ENCODE results near the gene FOS. TPM values are rescaled to one million over a fixed set of nuclear protein-coding genes. Genes with fewer than 3 reads are reported as not detected.
"Not testable (repeated sequence)": the region's sequence is repeated elsewhere in the genome, so short reads cannot be mapped to it uniquely, and the experiment has no call there.

Gene FOS
- total RNA-seq, 2 donors from 2014 or later, result 220 to 877 TPM

GRCh38 chr14:75306410-75306809 is 27.8 kb downstream of the FOS start:
- intact Hi-C loops (cut with DNase I, micrococcal nuclease), result loop anchor here in 1 of 2 donors (5.0 kb wide), 1 partner anchor 181 kb away; no protein-coding TSS in a partner anchor
- DNase-seq, ATAC-seq: not testable (repeated sequence)

- peak in 1 of 2 donors; percentile 19 for DNase-seq
- intact Hi-C loops (cut with DNase I, micrococcal nuclease), result loop anchor here in 1 of 2 donors (5.0 kb wide), 1 partner anchor 180 kb away; no protein-coding TSS in a partner anchor
- ATAC-seq, result peak; percentile 44
Observed at GRCh38 chr14:75306927-75307699, 28.5 kb downstream of the FOS start.

GRCh38 chr14:75307700-75308379 is 29.2 kb downstream of the FOS start:
- ATAC-seq (peak; percentile 75), DNase-seq (peak; percentile 75 to 93)
- intact Hi-C loops (cut with DNase I, micrococcal nuclease), result loop anchor here (2.0 to 5.0 kb wide), 2 partner anchors 179 to 181 kb away; no protein-coding TSS in a partner anchor

- DNase-seq, ATAC-seq: not testable (repeated sequence)
- intact Hi-C loops (cut with DNase I, micrococcal nuclease), result loop anchor here (2.0 to 5.0 kb wide), 2 partner anchors 178 to 180 kb away; no protein-coding TSS in a partner anchor
Observed at GRCh38 chr14:75308991-75309390, 30.4 kb downstream of the FOS start.

GRCh38 chr14:75309561-75309960 is 30.9 kb downstream of the FOS start:
- intact Hi-C loops (cut with DNase I, micrococcal nuclease), result loop anchor here (2.0 to 5.0 kb wide), 2 partner anchors 178 to 179 kb away; no protein-coding TSS in a partner anchor
- ATAC-seq, DNase-seq: not testable (repeated sequence)

GRCh38 chr14:75310295-75311111 is 31.9 kb downstream of the FOS start:
- ATAC-seq (peak; percentile 38), DNase-seq (peak; percentile 62 to 78)
- intact Hi-C loops (cut with DNase I, micrococcal nuclease), result no loop called here

GRCh38 chr14:75311356-75311755 is 32.7 kb downstream of the FOS start:
- ATAC-seq, result no peak
- intact Hi-C loops (cut with DNase I, micrococcal nuclease), result no loop called here
- DNase-seq, result no peak

- DNase-seq, result no peak
- no peak for ATAC-seq
- intact Hi-C loops (cut with DNase I, micrococcal nuclease), result no loop called here
Observed at GRCh38 chr14:75312341-75312740, 33.7 kb downstream of the FOS start.

- no peak for DNase-seq
- intact Hi-C loops (cut with DNase I, micrococcal nuclease), result no loop called here
- ATAC-seq, result no peak
Observed at GRCh38 chr14:75313294-75313693, 34.7 kb downstream of the FOS start.

- DNase-seq, result peak in 1 of 2 donors; percentile 18
- intact Hi-C loops (cut with DNase I, micrococcal nuclease), result no loop called here
- ATAC-seq, result peak; percentile 69
Observed at GRCh38 chr14:75315144-75315543, 36.5 kb downstream of the FOS start.

- intact Hi-C loops (cut with DNase I, micrococcal nuclease), result no loop called here
- DNase-seq (no peak), ATAC-seq (no peak)
Observed at GRCh38 chr14:75317148-75317547, 38.5 kb downstream of the FOS start.

- intact Hi-C loops (cut with DNase I, micrococcal nuclease), result no loop called here
- peak; percentile 88 for ATAC-seq
- DNase-seq, result peak in 1 of 2 donors; percentile 13
Observed at GRCh38 chr14:75318353-75318752, 39.7 kb downstream of the FOS start.

GRCh38 chr14:75319021-75319420 is 40.4 kb downstream of the FOS start:
- ATAC-seq (no peak), DNase-seq (no peak)
- intact Hi-C loops (cut with DNase I, micrococcal nuclease), result no loop called here

GRCh38 chr14:75320196-75320595 is 41.6 kb downstream of the FOS start:
- no peak for ATAC-seq
- intact Hi-C loops (cut with DNase I, micrococcal nuclease), result no loop called here
- DNase-seq, result no peak

GRCh38 chr14:75322746-75323145 is 44.1 kb downstream of the FOS start:
- ATAC-seq (no peak), DNase-seq (no peak)

GRCh38 chr14:75323571-75323970 is 44.9 kb downstream of the FOS start:
- intact Hi-C loops (cut with DNase I, micrococcal nuclease), result no loop called here
- DNase-seq, result no peak
- ATAC-seq, result no peak

More at GRCh38 chr14:75322746-75323145, 44.1 kb downstream of the FOS start:
- intact Hi-C loops (cut with DNase I, micrococcal nuclease), result no loop called here

- no peak for DNase-seq
- no peak for ATAC-seq
- intact Hi-C loops (cut with DNase I, micrococcal nuclease), result no loop called here
Observed at GRCh38 chr14:75328558-75329155, 50.0 kb downstream of the FOS start.

GRCh38 chr14:75329369-75329768 is 50.7 kb downstream of the FOS start:
- DNase-seq (no peak), ATAC-seq (no peak)
- intact Hi-C loops (cut with DNase I, micrococcal nuclease), result no loop called here

- DNase-seq (no peak), ATAC-seq (no peak)
- intact Hi-C loops (cut with DNase I, micrococcal nuclease), result no loop called here
Observed at GRCh38 chr14:75331471-75331870, 52.8 kb downstream of the FOS start.
